ENCODE results near the gene TIMP1. TPM values are rescaled to one million over a fixed set of nuclear protein-coding genes. Genes with fewer than 3 reads are reported as not detected.

TIMP1 gene
- total and polyA plus RNA-seq, 2 experiments from 2014 or later, result 39.0 to 117 TPM

- Mint-ChIP-seq H3K27ac (no peak overlapping the region), H3K27me3 (ENCODE audit: insufficient read depth, low read depth, poor library complexity) (no peaks in the 10 kb centered on the region), H3K9me3 (no peaks in the 10 kb centered on the region), H3K4me1 (peaks cover 17% of the 10 kb centered on the region), H3K4me3 (no peak overlapping the region), H3K36me3 (ENCODE audit: low read depth) (peaks cover 49% of the 10 kb centered on the region)
- Histone ChIP-seq H3K4me3 (no peak overlapping the region), H3K79me2 (replicated peaks; ENCODE audit: insufficient read depth) (peaks cover 9% of the 10 kb centered on the region; the same call in 1 of the 2 replicates), H3K27ac (ENCODE audit: low read depth) (no peak overlapping the region), H3F3A (replicated peaks; ENCODE audit: low read depth) (no peaks in the 10 kb centered on the region), H3K36me3 (ENCODE audit: insufficient read depth) (no peaks in the 10 kb centered on the region), H2AFZ (no peak overlapping the region), H3K27me3 (ENCODE audit: insufficient read depth) (no peaks in the 10 kb centered on the region), H3K4me2 (no peak overlapping the region), H3K9me2 (ENCODE audit: insufficient read depth) (no peaks in the 10 kb centered on the region), H4K20me1 (replicated peaks; ENCODE audit: insufficient read depth) (no peaks in the 10 kb centered on the region), H3K4me1 (ENCODE audit: insufficient read depth) (no peaks in the 10 kb centered on the region)
- DNase-seq (ENCODE audit: low spot score) (no peak), ATAC-seq (no peak)
- TF ChIP-seq JUNB (IDR thresholded peaks at IDR 0.05; ENCODE audit: unreplicated experiment), result no peak
- no peak for TF ChIP-seq ZNF331 (CRISPR knock-in tag; IDR thresholded peaks at IDR 0.05; ENCODE audit: low read depth)
- TF ChIP-seq, protein P1, sequence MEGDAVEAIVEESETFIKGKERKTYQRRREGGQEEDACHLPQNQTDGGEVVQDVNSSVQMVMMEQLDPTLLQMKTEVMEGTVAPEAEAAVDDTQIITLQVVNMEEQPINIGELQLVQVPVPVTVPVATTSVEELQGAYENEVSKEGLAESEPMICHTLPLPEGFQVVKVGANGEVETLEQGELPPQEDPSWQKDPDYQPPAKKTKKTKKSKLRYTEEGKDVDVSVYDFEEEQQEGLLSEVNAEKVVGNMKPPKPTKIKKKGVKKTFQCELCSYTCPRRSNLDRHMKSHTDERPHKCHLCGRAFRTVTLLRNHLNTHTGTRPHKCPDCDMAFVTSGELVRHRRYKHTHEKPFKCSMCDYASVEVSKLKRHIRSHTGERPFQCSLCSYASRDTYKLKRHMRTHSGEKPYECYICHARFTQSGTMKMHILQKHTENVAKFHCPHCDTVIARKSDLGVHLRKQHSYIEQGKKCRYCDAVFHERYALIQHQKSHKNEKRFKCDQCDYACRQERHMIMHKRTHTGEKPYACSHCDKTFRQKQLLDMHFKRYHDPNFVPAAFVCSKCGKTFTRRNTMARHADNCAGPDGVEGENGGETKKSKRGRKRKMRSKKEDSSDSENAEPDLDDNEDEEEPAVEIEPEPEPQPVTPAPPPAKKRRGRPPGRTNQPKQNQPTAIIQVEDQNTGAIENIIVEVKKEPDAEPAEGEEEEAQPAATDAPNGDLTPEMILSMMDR (conservative IDR thresholded peaks at IDR 0.05; ENCODE audit: low read depth in 2 of 2), result peak in 1 of 2 experiments; percentile 14; a peak in 1 of 4 replicates
Observed at GRCh38 chrX:47564438-47565085, 17.7 kb upstream of the TIMP1 start.

DNA sequence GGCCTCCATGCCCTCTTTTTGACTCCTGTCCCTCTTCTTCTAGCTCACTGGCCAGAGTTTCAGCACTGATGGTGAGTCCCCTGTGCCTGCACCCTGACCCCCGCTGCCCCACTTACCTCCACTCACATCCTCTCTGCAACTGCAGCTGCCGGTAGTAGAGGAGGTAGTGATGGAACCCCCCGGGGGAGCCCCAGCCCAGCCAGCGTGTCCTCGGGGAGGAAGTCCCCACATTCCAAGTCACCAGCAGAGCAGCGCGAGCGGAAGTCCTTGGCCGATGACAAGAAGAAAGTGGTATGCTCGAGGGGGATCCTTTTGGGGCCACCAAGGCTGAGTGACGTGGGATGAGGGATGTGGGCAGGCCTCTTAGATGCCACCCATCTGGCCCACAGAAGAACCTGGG lies 15.4 kb upstream of the TIMP1 start:
- H3F3A ChIP-seq (replicated peaks; ENCODE audit: low read depth), result no peaks in the 10 kb centered on the region
- no peaks in the 10 kb centered on the region; the same call in 2 of the 3 replicates for H3K9me3 Mint-ChIP-seq
- no peak overlapping the region for H3K27ac Mint-ChIP-seq
- no peak for TF ChIP-seq EZH2phosphoT487 (IDR thresholded peaks at IDR 0.05; ENCODE audit: unreplicated experiment)
- no peak for TF ChIP-seq JUNB (IDR thresholded peaks at IDR 0.05; ENCODE audit: unreplicated experiment)
- TF ChIP-seq POLR2AphosphoS5 (IDR thresholded peaks at IDR 0.05; ENCODE audit: low read depth), result no peak
- TF ChIP-seq ZNF331 (CRISPR knock-in tag; IDR thresholded peaks at IDR 0.05; ENCODE audit: low read depth), result no peak
- TF ChIP-seq CREB1 (CRISPR knock-in tag; IDR thresholded peaks at IDR 0.05; ENCODE audit: low read depth), result no peak
- TF ChIP-seq ETS1 (IDR thresholded peaks at IDR 0.05), result no peak
- TF ChIP-seq, protein P2, sequence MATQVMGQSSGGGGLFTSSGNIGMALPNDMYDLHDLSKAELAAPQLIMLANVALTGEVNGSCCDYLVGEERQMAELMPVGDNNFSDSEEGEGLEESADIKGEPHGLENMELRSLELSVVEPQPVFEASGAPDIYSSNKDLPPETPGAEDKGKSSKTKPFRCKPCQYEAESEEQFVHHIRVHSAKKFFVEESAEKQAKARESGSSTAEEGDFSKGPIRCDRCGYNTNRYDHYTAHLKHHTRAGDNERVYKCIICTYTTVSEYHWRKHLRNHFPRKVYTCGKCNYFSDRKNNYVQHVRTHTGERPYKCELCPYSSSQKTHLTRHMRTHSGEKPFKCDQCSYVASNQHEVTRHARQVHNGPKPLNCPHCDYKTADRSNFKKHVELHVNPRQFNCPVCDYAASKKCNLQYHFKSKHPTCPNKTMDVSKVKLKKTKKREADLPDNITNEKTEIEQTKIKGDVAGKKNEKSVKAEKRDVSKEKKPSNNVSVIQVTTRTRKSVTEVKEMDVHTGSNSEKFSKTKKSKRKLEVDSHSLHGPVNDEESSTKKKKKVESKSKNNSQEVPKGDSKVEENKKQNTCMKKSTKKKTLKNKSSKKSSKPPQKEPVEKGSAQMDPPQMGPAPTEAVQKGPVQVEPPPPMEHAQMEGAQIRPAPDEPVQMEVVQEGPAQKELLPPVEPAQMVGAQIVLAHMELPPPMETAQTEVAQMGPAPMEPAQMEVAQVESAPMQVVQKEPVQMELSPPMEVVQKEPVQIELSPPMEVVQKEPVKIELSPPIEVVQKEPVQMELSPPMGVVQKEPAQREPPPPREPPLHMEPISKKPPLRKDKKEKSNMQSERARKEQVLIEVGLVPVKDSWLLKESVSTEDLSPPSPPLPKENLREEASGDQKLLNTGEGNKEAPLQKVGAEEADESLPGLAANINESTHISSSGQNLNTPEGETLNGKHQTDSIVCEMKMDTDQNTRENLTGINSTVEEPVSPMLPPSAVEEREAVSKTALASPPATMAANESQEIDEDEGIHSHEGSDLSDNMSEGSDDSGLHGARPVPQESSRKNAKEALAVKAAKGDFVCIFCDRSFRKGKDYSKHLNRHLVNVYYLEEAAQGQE (IDR thresholded peaks at IDR 0.05; ENCODE audit: unreplicated experiment), result no peak
- TF ChIP-seq ZNF114 (CRISPR knock-in tag; IDR thresholded peaks at IDR 0.05), result no peak
- H3K36me3 Mint-ChIP-seq (ENCODE audit: low read depth), result peaks cover 71% of the 10 kb centered on the region
- peaks cover 5% of the 10 kb centered on the region for H3K27me3 Mint-ChIP-seq (ENCODE audit: insufficient read depth, low read depth, poor library complexity)
- peaks cover 6% of the 10 kb centered on the region for H3K4me1 Mint-ChIP-seq
- H3K36me3 ChIP-seq (ENCODE audit: insufficient read depth), result no peaks in the 10 kb centered on the region
- H3K27me3 ChIP-seq (ENCODE audit: insufficient read depth), result no peaks in the 10 kb centered on the region
- H3K79me2 ChIP-seq (replicated peaks; ENCODE audit: insufficient read depth), result peaks cover 7% of the 10 kb centered on the region; the same call in 1 of the 2 replicates
- no peak overlapping the region for H3K27ac ChIP-seq (ENCODE audit: low read depth)
- no peaks in the 10 kb centered on the region for H3K9me2 ChIP-seq (ENCODE audit: insufficient read depth)
- no peaks in the 10 kb centered on the region for H4K20me1 ChIP-seq (replicated peaks; ENCODE audit: insufficient read depth)
- no peak overlapping the region for H3K4me2 ChIP-seq
- H3K4me3 Mint-ChIP-seq, result no peak overlapping the region
- DNase-seq (ENCODE audit: low spot score) (no peak), ATAC-seq (no peak)
- H3K4me1 ChIP-seq (ENCODE audit: insufficient read depth), result no peaks in the 10 kb centered on the region
- H3K4me3 ChIP-seq, result no peak overlapping the region
- no peak overlapping the region for H2AFZ ChIP-seq

Measured in GM23338 (cell line).